HG03342 (cell line): ENCODE data around the gene MSMP.

Experiments used
- ATAC-seq: cut with Tn5 transposase; IDR thresholded peaks from one replicate; pipeline ENCODE4 v1.9.1; 2021; ENCODE audit warnings: mild to moderate bottlenecking, moderate library complexity; ENCODE audit not compliant: unreplicated experiment

MSMP gene

DNA sequence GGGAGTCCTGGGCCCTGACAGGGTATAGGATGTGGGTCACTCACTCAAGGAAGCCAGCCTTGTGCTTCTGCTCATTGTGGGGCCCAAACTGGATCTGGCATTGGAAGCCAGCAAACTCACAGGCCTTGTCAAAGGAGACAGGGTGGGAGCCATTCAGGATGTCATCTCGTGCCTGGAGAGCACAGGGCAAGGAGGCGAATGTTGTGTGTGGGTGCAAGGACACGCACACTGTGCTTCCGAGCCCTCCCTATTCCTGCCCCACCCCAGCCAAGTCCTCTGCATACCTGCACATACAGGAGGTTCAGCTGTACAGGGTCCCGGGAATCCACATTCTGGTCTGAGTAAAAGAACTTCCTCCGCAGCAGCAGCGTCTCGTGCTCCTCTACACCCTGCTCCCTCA is 30.2 kb downstream of the MSMP start:
- ATAC-seq = no peak

- no peak for ATAC-seq
These were observed 30.6 kb downstream of the MSMP start for GRCh38 chr9:35723426-35723825.

GRCh38 chr9:35719546-35719945 is 34.5 kb downstream of the MSMP start:
- no peak for ATAC-seq

- ATAC-seq = no peak
These were observed 35.2 kb downstream of the MSMP start for GRCh38 chr9:35718721-35719511.

DNA sequence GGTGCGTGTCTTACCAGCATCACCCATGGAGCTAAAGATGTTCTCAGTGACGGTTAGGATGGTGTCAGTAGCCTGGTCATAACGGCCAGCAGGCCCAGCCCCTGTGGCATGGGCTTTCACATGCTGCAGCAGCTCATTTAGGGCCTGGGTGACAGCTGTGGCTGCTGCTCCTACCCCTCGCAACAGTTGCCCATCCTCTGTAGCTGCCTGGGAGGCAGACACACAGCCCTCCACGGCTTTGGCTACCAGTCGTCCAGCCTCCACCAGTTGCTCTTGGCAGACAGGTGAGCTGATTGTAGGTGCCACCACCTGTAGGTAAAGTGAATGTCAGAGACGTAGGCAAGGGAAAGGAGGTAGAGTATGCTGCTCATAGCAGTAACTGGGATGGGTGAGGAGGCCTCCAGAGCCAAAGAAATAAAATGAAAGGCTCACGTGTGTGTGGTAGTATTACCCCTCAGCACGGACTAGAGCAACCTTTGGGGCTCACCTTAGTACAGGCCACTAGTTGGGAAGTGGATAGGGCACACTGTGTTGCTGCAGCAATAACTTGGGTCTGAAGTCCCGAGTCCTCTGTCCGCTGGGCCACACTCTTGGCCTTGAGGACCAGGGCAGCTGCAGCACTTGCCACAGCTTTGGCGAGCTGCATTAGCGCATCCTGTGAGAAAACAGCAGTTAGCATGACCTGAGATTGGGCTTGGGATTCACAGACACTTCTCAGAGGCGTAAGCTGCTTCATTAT is 36.8 kb downstream of the MSMP start:
- no peak for ATAC-seq

DNA sequence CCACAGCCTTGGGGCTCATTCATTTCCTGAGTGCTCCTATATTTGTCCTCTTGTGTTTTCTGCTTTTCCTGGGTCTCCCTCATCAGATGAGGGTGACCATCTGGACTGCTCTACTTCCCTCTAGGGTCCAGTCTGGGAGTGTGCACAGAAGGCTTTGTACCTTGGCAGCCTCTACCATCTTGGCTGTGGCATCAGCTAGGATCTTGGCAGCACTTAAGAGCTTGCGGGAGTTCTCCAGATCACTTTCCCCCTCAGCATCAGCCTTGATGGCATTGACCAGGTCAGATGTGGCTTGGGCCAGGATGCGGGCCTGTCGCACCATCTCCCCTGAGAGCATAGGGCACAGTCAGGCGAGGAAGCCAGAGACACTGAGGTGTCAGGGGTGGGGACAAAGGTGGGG is 37.8 kb downstream of the MSMP start:
- no peak for ATAC-seq

DNA sequence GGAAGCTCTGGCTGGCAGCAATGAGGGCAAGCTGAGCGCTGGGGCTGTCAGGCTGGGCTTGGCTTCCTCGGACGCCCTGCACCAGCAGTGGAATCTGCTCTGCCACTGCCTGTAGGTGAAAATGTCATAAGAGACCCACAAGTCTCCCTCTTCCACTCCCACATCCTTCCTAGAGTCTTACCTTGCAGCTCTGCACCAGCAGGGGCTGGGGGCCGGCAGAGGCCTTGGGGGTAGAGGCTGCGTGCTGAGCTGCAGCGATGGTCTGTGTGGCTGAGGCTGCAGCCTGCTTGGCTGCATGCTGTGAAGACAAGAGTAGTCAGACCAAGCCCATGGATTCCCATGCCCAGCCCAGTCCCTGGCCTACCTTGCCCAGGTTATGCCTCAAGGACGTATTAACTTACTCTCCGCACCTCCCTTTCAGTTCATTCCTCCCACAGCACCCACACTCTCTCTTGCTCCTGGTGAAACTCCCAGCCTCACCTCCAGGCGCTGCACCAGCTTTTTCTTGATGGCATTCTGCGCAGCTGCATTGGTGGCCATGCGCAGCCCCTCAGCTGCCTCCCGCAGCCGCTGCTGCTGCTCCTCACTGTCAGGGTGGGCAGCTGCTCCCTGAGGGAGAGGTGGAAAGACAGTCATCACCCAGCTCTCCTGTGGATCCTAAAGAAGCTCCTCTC is 39.4 kb downstream of the MSMP start:
- no peak for ATAC-seq

DNA sequence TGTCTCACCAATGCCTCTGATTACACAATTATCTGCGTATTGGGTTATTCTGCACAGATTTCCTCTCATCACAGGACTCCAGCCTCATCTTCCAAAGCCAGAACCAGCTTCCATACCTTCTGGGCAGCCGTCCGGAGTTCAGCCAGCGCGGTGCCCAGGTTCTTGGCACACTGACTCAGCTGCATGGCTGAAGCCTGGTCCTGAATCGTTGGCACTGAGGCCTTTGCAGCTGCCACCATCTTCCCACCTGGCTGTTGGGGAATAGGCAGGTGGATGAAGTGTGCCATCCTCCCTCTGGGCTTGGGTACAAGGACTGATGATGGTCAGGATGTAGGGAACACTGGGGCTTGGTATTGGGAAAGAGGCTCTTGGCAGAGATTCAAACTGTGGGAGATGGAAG is 40.0 kb downstream of the MSMP start:
- ATAC-seq = no peak

GRCh38 chr9:35713578-35713977 is 40.5 kb downstream of the MSMP start:
- ATAC-seq = no peak

GRCh38 chr9:35712762-35713400 is 41.2 kb downstream of the MSMP start:
- no peak for ATAC-seq

- ATAC-seq = no peak
These were observed 42.3 kb downstream of the MSMP start for GRCh38 chr9:35711501-35712428.

GRCh38 chr9:35710818-35711500 is 43.1 kb downstream of the MSMP start:
- no peak for ATAC-seq

DNA sequence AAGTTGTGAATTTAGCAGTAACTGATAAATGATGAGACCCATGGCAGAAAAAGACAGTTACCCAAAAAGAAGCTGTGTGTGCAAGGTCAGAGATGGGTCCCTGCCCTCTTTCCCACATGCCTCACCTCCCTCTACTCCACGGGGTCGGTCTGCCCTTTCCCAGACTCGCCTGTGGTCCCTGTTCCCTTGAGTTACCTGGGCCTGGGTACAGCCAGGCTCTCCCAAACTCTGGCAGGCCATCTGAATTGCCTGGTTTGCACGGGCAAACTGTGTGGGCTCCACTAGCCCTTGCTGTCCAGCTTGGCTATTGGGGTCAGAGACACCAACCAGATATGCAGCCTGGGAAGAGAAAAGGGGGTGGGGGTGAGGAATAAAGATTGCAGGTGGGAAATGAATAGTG is 45.9 kb downstream of the MSMP start:
- ATAC-seq = no peak

DNA sequence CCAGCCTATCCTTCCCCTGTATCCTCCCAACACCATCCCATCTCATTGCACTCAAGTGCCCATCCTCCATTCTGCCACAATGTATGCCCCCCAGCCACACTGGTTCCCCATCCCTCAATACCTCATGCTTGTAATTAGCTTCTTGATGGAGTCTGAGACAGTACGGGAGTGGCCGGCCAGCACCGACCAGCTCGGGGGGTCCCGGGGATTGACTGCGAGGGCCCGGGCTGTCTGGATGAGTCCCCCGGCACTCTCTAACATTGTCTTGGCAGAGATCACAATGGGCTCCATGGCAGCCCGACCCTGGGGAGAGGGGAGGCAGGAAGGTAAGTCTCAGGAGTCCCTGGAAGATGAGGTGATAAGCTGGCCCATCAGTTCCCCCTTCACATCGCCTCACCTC is 47.1 kb downstream of the MSMP start:
- no peak for ATAC-seq

DNA sequence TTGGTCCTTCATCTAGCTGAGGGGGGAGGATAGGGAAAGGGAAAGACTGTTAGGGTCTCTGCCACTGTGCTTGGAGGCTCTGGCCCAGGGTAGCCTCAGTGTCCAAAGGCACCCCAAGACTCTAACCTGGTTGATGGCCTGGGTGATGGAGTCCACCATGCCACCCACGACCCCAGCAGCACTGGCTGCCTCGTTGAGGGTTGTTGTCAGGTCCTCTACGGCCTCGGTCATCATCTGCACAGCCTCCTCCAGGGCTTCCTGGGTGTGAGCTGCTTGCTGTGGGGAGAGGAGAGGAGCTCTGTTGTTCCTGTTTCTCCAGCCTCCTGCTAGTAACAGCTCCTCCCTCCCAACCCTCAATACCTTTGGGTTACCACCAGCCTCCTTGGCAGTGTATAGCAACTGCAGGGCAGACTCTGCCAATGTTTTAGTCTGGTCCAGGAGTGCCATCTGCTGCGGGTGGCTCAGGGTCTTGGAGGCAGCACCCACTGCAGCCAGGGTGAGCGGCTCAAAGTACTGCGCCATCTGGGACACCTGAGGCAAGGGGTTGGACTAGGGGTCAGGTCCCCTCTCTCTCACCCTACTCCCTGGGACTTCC is 48.1 kb downstream of the MSMP start:
- ATAC-seq = no peak

DNA sequence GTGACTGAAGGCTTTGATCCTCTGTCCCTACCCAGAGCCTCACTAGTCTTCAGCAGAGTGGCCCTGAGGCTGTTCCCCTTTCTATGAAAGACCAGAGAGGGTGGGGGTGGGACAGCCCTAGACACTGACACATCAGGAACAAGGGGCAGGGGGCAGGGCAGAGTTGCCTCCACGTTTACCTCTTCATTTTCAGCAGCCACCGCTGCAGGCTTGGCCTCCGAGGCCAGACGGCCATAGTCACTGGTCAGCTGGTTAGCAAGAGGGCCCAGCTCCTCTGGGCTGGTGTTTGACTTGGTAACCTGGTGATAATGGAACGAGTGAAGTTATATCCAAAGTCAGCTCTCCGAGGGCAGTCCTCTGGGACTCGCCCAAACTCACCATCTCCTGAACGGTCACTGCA is 48.7 kb downstream of the MSMP start:
- no peak for ATAC-seq

GRCh38 chr9:35703906-35704672 is 50.0 kb downstream of the MSMP start:
- ATAC-seq = no peak
